ENCODE data around the gene KRTAP5-2. TPM values are rescaled to one million over a fixed set of nuclear protein-coding genes. Genes with fewer than 3 reads are reported as not detected.
A peak's percentile ranks its signal among the peaks of the same experiment; 100 is the strongest.

The KRTAP5-2 gene
- total RNA-seq, 4 donors from 2014 or later = not detected

GRCh38 chr11:1548221-1549070 lies 49.6 kb downstream of the KRTAP5-2 start:
- no peak for TF ChIP-seq POLR2A (IDR thresholded peaks at IDR 0.05)
- TF ChIP-seq, protein P1, sequence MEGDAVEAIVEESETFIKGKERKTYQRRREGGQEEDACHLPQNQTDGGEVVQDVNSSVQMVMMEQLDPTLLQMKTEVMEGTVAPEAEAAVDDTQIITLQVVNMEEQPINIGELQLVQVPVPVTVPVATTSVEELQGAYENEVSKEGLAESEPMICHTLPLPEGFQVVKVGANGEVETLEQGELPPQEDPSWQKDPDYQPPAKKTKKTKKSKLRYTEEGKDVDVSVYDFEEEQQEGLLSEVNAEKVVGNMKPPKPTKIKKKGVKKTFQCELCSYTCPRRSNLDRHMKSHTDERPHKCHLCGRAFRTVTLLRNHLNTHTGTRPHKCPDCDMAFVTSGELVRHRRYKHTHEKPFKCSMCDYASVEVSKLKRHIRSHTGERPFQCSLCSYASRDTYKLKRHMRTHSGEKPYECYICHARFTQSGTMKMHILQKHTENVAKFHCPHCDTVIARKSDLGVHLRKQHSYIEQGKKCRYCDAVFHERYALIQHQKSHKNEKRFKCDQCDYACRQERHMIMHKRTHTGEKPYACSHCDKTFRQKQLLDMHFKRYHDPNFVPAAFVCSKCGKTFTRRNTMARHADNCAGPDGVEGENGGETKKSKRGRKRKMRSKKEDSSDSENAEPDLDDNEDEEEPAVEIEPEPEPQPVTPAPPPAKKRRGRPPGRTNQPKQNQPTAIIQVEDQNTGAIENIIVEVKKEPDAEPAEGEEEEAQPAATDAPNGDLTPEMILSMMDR (IDR thresholded peaks at IDR 0.05) = no peak
- WGBS, 2 donors = 4% methylated on average over 9 of the region's 34 CpGs; no CpG with 5 or more reads in 1 of the 2 donors
- no peaks in the 10 kb centered on the region for H3K36me3 ChIP-seq
- intact Hi-C loops (cut with DNase I) = no loop called here
- H3K27me3 ChIP-seq = peaks cover 4 to 80% (median 7%) of the 10 kb centered on the region in 4 donors
- H3K4me1 ChIP-seq = peaks cover 22 to 39% (median 28%) of the 10 kb centered on the region in 3 donors
- DNase-seq = no peak
- H3K27ac ChIP-seq = peak overlapping the region in 3 of 4 donors; percentile 26 to 78 (median 43)
- H3K4me3 ChIP-seq = peak overlapping the region in 3 of 4 donors; percentile 13 to 62 (median 47)
- H3K9me3 ChIP-seq = no peaks in the 10 kb centered on the region

- TF ChIP-seq, protein P1 (IDR thresholded peaks at IDR 0.05) = no peak
- TF ChIP-seq POLR2A (IDR thresholded peaks at IDR 0.05) = no peak
- intact Hi-C loops (cut with DNase I) = no loop called here
- Histone ChIP-seq H3K4me1 (peaks cover 22 to 32% (median 28%) of the 10 kb centered on the region in 3 donors), H3K4me3 (peak overlapping the region in 3 of 4 donors; percentile 25 to 62 (median 47)), H3K27me3 (peaks cover 4 to 75% (median 7%) of the 10 kb centered on the region in 4 donors), H3K36me3 (no peaks in the 10 kb centered on the region), H3K27ac (peak overlapping the region in 3 of 4 donors; percentile 26 to 78 (median 43)), H3K9me3 (no peaks in the 10 kb centered on the region)
- no peak for DNase-seq
- WGBS, 2 donors = 6% methylated on average over 3 of the region's 33 CpGs; no CpG with 5 or more reads in 1 of the 2 donors
Measured at GRCh38 chr11:1547467-1548098, 50.5 kb downstream of the KRTAP5-2 start.

Other genes with a start within 250 kb of the KRTAP5-2 start
- gene BRSK2, start 208.4 kb downstream of the KRTAP5-2 start, total RNA-seq = 1 to 10 TPM in 1 of 4 donors, under 1 TPM in 2, not detected in 1; 0.23 to 1.3 (median 0.35) TPM
- 10 to 100 TPM; 21.5 to 45.0 (median 30.1) TPM for gene MOB2, start 111.5 kb downstream of the KRTAP5-2 start, total RNA-seq
- 1 to 10 TPM in 2 of 4 donors, under 1 TPM in 2; 0.12 to 1.3 (median 0.64) TPM for gene DUSP8, start 26.0 kb downstream of the KRTAP5-2 start, total RNA-seq
- gene KRTAP5-1, start 13.0 kb downstream of the KRTAP5-2 start, total RNA-seq = not detected
- not detected for gene KRTAP5-3, start 10.2 kb upstream of the KRTAP5-2 start, total RNA-seq
- gene KRTAP5-4, start 23.8 kb upstream of the KRTAP5-2 start, total RNA-seq = not detected
- not detected for gene KRTAP5-5, start 31.5 kb upstream of the KRTAP5-2 start, total RNA-seq
- gene KRTAP5-6, start 98.9 kb upstream of the KRTAP5-2 start, total RNA-seq = not detected
- 1 to 10 TPM in 3 of 4 donors, under 1 TPM in 1; 0.88 to 6.3 (median 2.4) TPM for gene IFITM10, start 152.3 kb upstream of the KRTAP5-2 start, total RNA-seq
- 100 to 1,000 TPM; 369 to 649 (median 567) TPM for gene CTSD, start 165.6 kb upstream of the KRTAP5-2 start, total RNA-seq
- 100 to 1,000 TPM in 1 of 4 donors, 10 to 100 TPM in 3; 28.7 to 110 (median 69.3) TPM for gene SYT8, start 236.7 kb upstream of the KRTAP5-2 start, total RNA-seq
- gene TNNI2, start 240.7 kb upstream of the KRTAP5-2 start, total RNA-seq = 10 to 100 TPM in 3 of 4 donors, not detected in 1; 14.7 to 23.8 (median 15.0) TPM